Endothelial cell of umbilical vein (primary cell): Measurements from ENCODE around the gene SAV1. TPM values are rescaled to one million over a fixed set of nuclear protein-coding genes. Genes with fewer than 3 reads are reported as not detected.

Experiments used
- BruUV-seq: library from RNA; stranded (reverse); fragments of 400-500 nt; replicated peaks from 2 replicates; lab custom pipeline; 2021; lab: Mats Ljungman, UMichigan
- CTCF ChIA-PET: fragments of 300-600, 350-600 bp; sonication (Branson Sonifier 250); formaldehyde crosslinking; loops from one replicate; lab custom pipeline; 2021; ENCODE audit warnings: antibody characterized with exemption, inconsistent platforms; lab: Charles Lee
- POLR2A ChIA-PET: fragments of 300-600, 350-600 bp; sonication (Branson Sonifier 250); formaldehyde crosslinking; loops from one replicate; lab custom pipeline; 2021; ENCODE audit warnings: antibody characterized with exemption, inconsistent platforms; lab: Charles Lee
- DNase-seq: peaks from one replicate; pipeline ENCODE4 v3.0.0-alpha.2; 2011; ENCODE audit warnings: low read depth, low spot score
- FAIRE-seq: peaks from 2 replicates; lab custom pipeline; 2011; peaks lifted over from hg19 to GRCh38; lab: Jason Lieb, UNC
- H2AFZ ChIP-seq: 2 replicates; pipeline ENCODE4 v1.6.0; 2012; ENCODE audit warnings: low read depth, low read length, control low read depth, inconsistent platforms
- H3K27ac ChIP-seq: 2 replicates; pipeline ENCODE4 v1.5.1; 2011; ENCODE audit warnings: low read depth, mild to moderate bottlenecking, control low read depth, low read length, moderate library complexity; ENCODE audit not compliant: insufficient read depth
- H3K27me3 ChIP-seq, 2 experiments: 2 replicates each; pipeline versions ENCODE4 v1.6.0 to v1.6.1; 2011; ENCODE audit warnings: low read length in 2 of 2, mixed read lengths in 1 of 2; ENCODE audit not compliant: control insufficient read depth in 2 of 2, insufficient read depth in 2 of 2
- H3K36me3 ChIP-seq, 2 experiments: 2 replicates in 1 of 2; 3 replicates in 1 of 2; pipeline ENCODE4 v1.5.1; 2011; ENCODE audit warnings: low read length in 2 of 2, mild to moderate bottlenecking in 1 of 2, moderate library complexity in 1 of 2; ENCODE audit not compliant: control insufficient read depth in 2 of 2, insufficient read depth in 2 of 2; ENCODE audit errors: extremely low read depth in 1 of 2
- H3K4me1 ChIP-seq: 3 replicates; pipeline ENCODE4 v1.5.1; 2011; ENCODE audit warnings: mild to moderate bottlenecking, low read length; ENCODE audit not compliant: control insufficient read depth, insufficient read depth; ENCODE audit errors: extremely low read depth
- H3K4me2 ChIP-seq: 2 replicates; pipeline ENCODE4 v1.6.1; 2011; ENCODE audit warnings: low read length, control low read depth, mixed read lengths; ENCODE audit not compliant: insufficient read depth
- H3K4me3 ChIP-seq, 3 experiments: fragments of 200-600 bp in 1 of 3; sonication (generic), shearing (Covaris generic) in 1 of 3; replicated peaks in 1 of 3; 2 replicates each; pipeline ENCODE4 v1.5.1; 2011 to 2016; ENCODE audit warnings: control low read depth in 3 of 3, low read length in 3 of 3, mild to moderate bottlenecking in 2 of 3, inconsistent platforms in 1 of 3, low read depth in 1 of 3, moderate library complexity in 1 of 3; ENCODE audit not compliant: insufficient read depth in 1 of 3
- H3K79me2 ChIP-seq: 2 replicates; pipeline ENCODE4 v1.6.0; 2012; ENCODE audit warnings: low read length, inconsistent platforms; ENCODE audit not compliant: control insufficient read depth, insufficient read depth
- H3K9ac ChIP-seq: replicated peaks from 2 replicates; pipeline ENCODE3; 2011; ENCODE audit warnings: low read length, control low read depth; ENCODE audit not compliant: insufficient read depth; ENCODE audit errors: extremely low read depth
- H3K9me1 ChIP-seq: replicated peaks from 3 replicates; pipeline ENCODE4 v1.6.0; 2011; ENCODE audit warnings: mild to moderate bottlenecking, low read length; ENCODE audit not compliant: control insufficient read depth, insufficient read depth; ENCODE audit errors: extremely low read depth
- H3K9me3 ChIP-seq: replicated peaks from 2 replicates; pipeline ENCODE4 v1.5.1; 2012; ENCODE audit warnings: low read length, inconsistent platforms; ENCODE audit not compliant: control insufficient read depth, insufficient read depth
- H4K20me1 ChIP-seq: replicated peaks from 2 replicates; pipeline ENCODE3; 2011; ENCODE audit warnings: mild to moderate bottlenecking, low read length; ENCODE audit not compliant: control insufficient read depth, insufficient read depth; ENCODE audit errors: extremely low read depth
- EZH2 ChIP-seq: IDR thresholded peaks from 2 replicates; pipeline ENCODE4 v1.6.1; 2012; ENCODE audit warnings: borderline replicate concordance, low read depth, mild to moderate bottlenecking, moderate library complexity, low read length, inconsistent platforms; ENCODE audit not compliant: severe bottlenecking
- FOS ChIP-seq: IDR thresholded peaks from 2 replicates; pipeline ENCODE4 v1.6.1; 2011; ENCODE audit warnings: mild to moderate bottlenecking, low read length, moderate library complexity, borderline replicate concordance; ENCODE audit not compliant: insufficient read depth
- GATA2 ChIP-seq: IDR thresholded peaks from 2 replicates; pipeline ENCODE4 v1.7.0; 2011; ENCODE audit warnings: low read depth, mild to moderate bottlenecking, moderate library complexity, mixed read lengths, low read length; ENCODE audit not compliant: insufficient read length, insufficient read depth
- JUN ChIP-seq: IDR thresholded peaks from 2 replicates; pipeline ENCODE4 v1.6.1; 2011; ENCODE audit warnings: borderline replicate concordance, low read depth; ENCODE audit not compliant: insufficient read length, insufficient read depth
- MYC ChIP-seq: IDR thresholded peaks from one replicate; pipeline ENCODE4 v1.6.1; 2011; ENCODE audit warnings: mild to moderate bottlenecking, low read depth, low read length
- POLR2A ChIP-seq: IDR thresholded peaks from 2 replicates; pipeline ENCODE4 v1.6.1; 2012; ENCODE audit warnings: low read depth, mild to moderate bottlenecking, control low read depth, low read length
- POLR2AphosphoS5 ChIP-seq: IDR thresholded peaks from 2 replicates; pipeline ENCODE4 v1.6.1; 2012; ENCODE audit warnings: low read depth, mild to moderate bottlenecking, control low read depth, low read length, moderate library complexity; ENCODE audit not compliant: insufficient read depth
- dilution Hi-C: fragments of 300-500 bp; cut with MboI; formaldehyde crosslinking; loops from one replicate; pipeline ENCODE4 v1.15.0; 2019; ENCODE audit warnings: low sequenced_read_pairs; ENCODE audit not compliant: extremely low pct_ligation_motif_present
- intact Hi-C: fragments of 100-400 bp; cut with micrococcal nuclease; formaldehyde crosslinking; loops from one replicate; pipeline ENCODE4 v1.10.0; 2022
- polyA plus RNA-seq, 4 experiments: library from polyadenylated mRNA; depleted of rRNA in 3 of 4; stranded (reverse) in 3 of 4; unstranded in 1 of 4; fragments of >200 nt; gene quantifications; 2 replicates each; pipeline versions ENCODE4 v1.2.1 to v1.2.3, GENCODE V29; 2011 to 2012; ENCODE audit warnings: missing spikeins in 1 of 4
- total RNA-seq: library from RNA; stranded (reverse); gene quantifications from 2 replicates; pipeline ENCODE4 v1.2.3, GENCODE V29; 2021
- TF ChIP-seq, protein P1 (sequence below), 2 donors: IDR thresholded peaks; 1 replicate in 1 of 2; 2 replicates in 1 of 2; pipeline ENCODE4 v1.5.1; 2011; ENCODE audit warnings: low read length in 2 of 2, mild to moderate bottlenecking in 2 of 2, moderate library complexity in 2 of 2, control low read depth in 1 of 2, inconsistent platforms in 1 of 2, low read depth in 1 of 2; ENCODE audit not compliant: insufficient read depth in 1 of 2; ENCODE audit errors: extremely low read depth in 1 of 2
- TF ChIP-seq, protein P2 (sequence below): IDR thresholded peaks from 2 replicates; pipeline ENCODE4 v1.6.1; 2011; ENCODE audit not compliant: insufficient read depth, insufficient read length

SAV1 gene
- total and polyA plus RNA-seq, 2 donors (not counting 3 experiments of a cell fraction or from before 2014, with no cell fraction given): 7.1 to 31.0 TPM

DNA sequence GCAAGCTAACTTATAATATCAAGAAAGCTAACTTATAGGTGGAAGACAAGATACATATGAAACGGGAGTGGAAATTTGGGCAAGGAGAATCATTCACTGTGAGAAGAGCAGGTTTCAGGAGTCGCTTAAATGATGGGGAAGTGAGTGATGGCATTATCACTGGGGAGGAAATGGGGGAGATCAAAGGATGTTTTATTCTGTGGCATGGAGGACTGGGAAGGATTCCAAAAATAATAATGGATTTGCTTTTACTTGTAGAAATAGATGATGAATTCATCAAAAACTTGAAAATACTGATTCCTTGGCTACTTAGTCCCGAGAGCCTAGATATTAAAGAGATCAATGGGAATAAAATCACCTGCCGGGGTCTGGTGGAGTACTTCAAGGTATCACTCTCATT, 47.8 kb downstream of the SAV1 start:
- Histone ChIP-seq H3K36me3 (no peaks in the 10 kb centered on the region), H3K4me2 (peak overlapping the region; percentile 14), H3K79me2 (no peaks in the 10 kb centered on the region), H2AFZ (no peak overlapping the region), H3K27ac (no peak overlapping the region), H3K27me3 (no peaks in the 10 kb centered on the region), H3K9ac (no peak overlapping the region), H3K4me1 (peaks cover 5% of the 10 kb centered on the region), H4K20me1 (no peaks in the 10 kb centered on the region), H3K4me3 (no peak overlapping the region), H3K9me3 (no peaks in the 10 kb centered on the region), H3K9me1 (no peaks in the 10 kb centered on the region)
- CTCF ChIA-PET: interaction anchor here (0.6 to 3.4 kb wide), 17 partner anchors 8 to 1931 kb away, joined by 3 to 62 read pairs (median 6); partner anchors contain the start of gene ATL1
- FAIRE-seq (no peak), DNase-seq (peak; percentile 39)
- BruUV-seq: no TSS peak
- TF ChIP-seq GATA2 (peak; percentile 35), JUN (no peak), POLR2A (no peak), POLR2AphosphoS5 (peak; percentile 21), FOS (peak; percentile 46), EZH2 (no peak), MYC (no peak)
- TF ChIP-seq, protein P1, sequence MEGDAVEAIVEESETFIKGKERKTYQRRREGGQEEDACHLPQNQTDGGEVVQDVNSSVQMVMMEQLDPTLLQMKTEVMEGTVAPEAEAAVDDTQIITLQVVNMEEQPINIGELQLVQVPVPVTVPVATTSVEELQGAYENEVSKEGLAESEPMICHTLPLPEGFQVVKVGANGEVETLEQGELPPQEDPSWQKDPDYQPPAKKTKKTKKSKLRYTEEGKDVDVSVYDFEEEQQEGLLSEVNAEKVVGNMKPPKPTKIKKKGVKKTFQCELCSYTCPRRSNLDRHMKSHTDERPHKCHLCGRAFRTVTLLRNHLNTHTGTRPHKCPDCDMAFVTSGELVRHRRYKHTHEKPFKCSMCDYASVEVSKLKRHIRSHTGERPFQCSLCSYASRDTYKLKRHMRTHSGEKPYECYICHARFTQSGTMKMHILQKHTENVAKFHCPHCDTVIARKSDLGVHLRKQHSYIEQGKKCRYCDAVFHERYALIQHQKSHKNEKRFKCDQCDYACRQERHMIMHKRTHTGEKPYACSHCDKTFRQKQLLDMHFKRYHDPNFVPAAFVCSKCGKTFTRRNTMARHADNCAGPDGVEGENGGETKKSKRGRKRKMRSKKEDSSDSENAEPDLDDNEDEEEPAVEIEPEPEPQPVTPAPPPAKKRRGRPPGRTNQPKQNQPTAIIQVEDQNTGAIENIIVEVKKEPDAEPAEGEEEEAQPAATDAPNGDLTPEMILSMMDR (IDR thresholded peaks at IDR 0.05; ENCODE audit: extremely low read depth in 1 of 2, insufficient read depth in 1 of 2, low read depth in 1 of 2, low read length in 2 of 2): no peak
- TF ChIP-seq, protein P2, sequence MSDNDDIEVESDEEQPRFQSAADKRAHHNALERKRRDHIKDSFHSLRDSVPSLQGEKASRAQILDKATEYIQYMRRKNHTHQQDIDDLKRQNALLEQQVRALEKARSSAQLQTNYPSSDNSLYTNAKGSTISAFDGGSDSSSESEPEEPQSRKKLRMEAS: no peak
- dilution Hi-C loops (no loop called here), intact Hi-C loops (no loop called here)
- POLR2A ChIA-PET: no interaction called here
